Fibroblast of villous mesenchyme (primary cell): ENCODE measurements around the gene ADARB2. TPM values are rescaled to one million over a fixed set of nuclear protein-coding genes. Genes with fewer than 3 reads are reported as not detected.

Experiments used
- DNase-seq: peaks from one replicate; pipeline ENCODE4 v3.0.0-alpha.2; 2010; ENCODE audit warnings: low read depth
- H3K4me3 ChIP-seq: 2 replicates; pipeline ENCODE4 v1.5.1; 2011; ENCODE audit warnings: low read depth, mild to moderate bottlenecking, low read length
- CTCF ChIP-seq: IDR thresholded peaks from 2 replicates; pipeline ENCODE4 v1.5.1; 2012; ENCODE audit warnings: low read depth, mild to moderate bottlenecking, low read length; ENCODE audit not compliant: insufficient read depth
- total RNA-seq: library from RNA; depleted of rRNA; stranded (reverse); fragments of >200 nt; gene quantifications from 2 replicates; pipeline ENCODE4 v1.2.3, GENCODE V29; 2012

Gene ADARB2
- total RNA-seq, 1 donor = not detected

- no peak for DNase-seq
- H3K4me3 ChIP-seq = no peak overlapping the region
- TF ChIP-seq CTCF = no peak
Measured at GRCh38 chr10:1273372-1274105, 463.8 kb downstream of the ADARB2 start.

GRCh38 chr10:1272777-1273161 lies 464.6 kb downstream of the ADARB2 start:
- DNase-seq = no peak
- TF ChIP-seq CTCF = no peak
- H3K4me3 ChIP-seq = no peak overlapping the region

DNA sequence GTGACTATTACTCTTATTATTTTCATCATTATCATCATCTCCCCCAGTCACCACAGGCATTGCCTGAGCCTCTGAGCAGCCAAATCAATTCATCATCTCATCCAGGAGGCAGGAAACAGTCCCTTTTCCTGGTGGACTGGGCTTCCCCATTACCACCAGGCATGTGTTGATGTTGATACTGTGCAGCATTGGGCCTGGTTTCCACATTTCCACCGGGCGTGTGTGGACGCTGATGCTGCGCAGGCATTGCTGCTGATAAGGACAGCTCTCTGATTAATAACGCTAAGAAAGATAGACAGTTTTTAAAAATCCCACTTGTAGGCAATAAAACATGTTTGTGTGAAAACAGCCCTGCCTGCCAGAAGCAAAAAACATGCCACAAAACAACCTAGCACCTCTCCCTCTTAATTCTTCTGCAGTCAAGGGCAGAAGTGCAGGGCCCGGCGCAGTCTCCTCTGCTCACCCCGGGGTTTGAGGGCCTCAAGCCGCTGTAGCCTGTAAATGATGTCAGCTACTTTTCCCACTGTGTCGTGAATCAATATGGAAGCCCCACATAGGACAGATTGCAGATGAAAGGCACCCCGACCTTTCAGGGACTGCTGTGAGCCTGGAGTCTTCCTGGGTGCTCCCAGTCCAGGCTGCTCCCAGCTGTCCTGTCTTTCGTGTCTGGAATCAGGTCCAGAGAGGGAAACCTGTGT lies 465.1 kb downstream of the ADARB2 start:
- no peak for TF ChIP-seq CTCF
- no peak overlapping the region for H3K4me3 ChIP-seq
- no peak for DNase-seq

DNA sequence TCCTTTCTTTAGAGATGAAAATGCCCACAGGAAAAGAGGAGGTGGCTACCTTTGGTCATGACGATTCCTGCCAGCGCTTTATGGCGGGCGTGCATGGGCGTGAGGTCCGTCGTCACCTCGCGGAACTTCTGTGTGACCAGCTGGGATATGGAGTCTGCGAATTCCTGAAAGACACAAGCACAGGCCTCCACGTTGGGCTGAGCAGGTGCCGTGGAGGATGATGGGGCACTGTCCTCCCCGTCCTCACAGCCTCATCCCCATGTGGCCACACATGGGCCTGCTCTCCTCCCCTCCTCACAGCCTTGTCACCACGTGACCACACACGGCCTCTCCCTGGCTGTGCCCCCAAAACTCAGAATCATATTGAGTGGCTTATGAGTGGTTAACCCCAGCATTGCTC lies 466.4 kb downstream of the ADARB2 start:
- TF ChIP-seq CTCF = no peak
- H3K4me3 ChIP-seq = no peak overlapping the region
- DNase-seq = no peak

DNA sequence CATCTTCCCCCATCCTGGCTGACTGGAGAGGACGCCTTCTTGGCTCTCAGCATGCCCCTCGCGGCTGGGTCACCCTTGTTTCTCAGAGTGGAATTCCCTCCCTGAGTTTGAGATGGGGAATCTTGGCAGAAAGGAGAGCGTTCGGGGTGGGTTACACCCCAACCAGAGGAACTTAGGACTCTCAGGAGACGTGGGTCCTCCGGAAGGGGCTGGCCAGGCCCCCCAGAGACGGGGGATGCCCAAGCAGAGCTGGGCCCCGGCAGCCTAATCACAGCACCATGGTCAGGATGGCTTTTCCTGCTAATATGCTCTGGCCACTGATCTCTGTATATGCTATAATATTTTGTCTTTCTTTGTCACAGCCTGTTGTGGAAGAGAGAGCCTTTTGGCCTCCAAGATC lies 466.8 kb downstream of the ADARB2 start:
- no peak for TF ChIP-seq CTCF
- no peak for DNase-seq
- H3K4me3 ChIP-seq = no peak overlapping the region

DNA sequence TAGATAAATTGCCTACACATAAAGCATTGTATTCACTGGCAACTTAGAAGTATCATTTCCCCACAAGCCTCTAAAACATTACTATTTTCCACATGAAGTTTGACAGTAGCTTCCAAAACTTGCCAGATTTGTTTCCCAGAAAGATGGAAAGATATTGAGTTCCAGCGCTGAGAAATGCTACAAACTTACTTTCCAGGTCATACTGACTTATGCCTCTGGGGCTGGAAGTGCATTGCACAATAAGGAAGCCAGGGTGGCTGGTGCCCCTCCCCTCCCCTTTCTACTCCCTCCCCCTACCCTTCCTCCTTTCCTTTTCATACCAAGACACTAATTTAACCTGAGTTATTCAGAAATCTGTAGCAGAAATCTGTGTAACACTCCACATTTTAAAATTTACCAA lies 468.5 kb downstream of the ADARB2 start:
- no peak overlapping the region for H3K4me3 ChIP-seq
- DNase-seq = no peak
- TF ChIP-seq CTCF = no peak

DNA sequence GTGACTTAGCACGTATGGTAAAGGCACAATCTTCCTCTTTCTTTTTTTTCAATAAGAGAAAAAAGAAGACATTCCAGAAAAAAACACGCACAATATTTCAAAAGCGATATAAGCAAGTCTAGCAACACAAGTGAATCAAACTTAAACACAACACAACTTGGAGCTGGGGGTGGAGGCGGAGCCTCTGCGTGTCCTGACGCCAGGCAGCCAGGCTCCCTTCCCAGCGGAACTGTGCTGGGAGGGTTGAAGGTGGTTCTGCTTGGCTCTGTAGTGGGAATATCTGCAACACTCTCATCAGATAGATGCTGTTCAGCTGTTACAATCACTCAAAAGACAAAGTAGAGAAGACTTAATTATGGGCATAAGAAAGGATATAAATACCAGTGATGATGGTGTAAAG lies 469.8 kb downstream of the ADARB2 start:
- TF ChIP-seq CTCF = no peak
- H3K4me3 ChIP-seq = no peak overlapping the region
- DNase-seq = no peak
